GM18517 (cell line): ENCODE measurements around the gene UBE2E2.
A peak's percentile ranks its signal among the peaks of the same experiment; 100 is the strongest.

Experiments used
- ATAC-seq: cut with Tn5 transposase; IDR thresholded peaks from one replicate; pipeline ENCODE4 v1.9.1; 2021; ENCODE audit warnings: mild to moderate bottlenecking, moderate library complexity; ENCODE audit not compliant: unreplicated experiment

The UBE2E2 gene

DNA sequence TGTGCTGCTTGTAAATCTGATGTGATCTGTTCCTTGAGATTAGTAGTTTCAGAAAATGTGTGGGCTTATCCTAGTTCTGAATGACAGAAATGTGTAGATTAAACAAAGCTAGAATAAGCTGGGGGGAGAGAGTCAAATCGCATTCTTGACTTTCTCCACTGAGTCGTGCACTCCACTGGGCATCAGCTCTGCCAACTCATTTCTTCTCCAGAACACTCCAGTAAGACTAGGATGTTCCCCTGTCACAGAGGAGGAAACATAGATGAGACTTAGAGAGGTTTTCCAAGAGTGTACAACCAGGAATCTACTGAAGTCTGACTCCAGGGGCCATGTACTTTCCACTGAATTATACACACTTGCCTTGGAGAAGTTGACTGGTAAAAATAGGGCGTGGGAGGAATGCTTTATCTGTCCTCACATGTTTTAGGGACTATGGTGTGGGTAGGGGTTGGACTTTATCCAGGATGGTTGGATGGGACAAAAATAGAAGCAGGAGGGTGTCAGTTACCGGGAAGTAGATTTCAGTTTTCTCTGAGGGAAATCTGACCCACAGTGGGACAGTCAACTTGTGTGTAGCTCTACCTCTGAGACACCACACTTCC is 298.2 kb downstream of the UBE2E2 start:
- ATAC-seq, result no peak

DNA sequence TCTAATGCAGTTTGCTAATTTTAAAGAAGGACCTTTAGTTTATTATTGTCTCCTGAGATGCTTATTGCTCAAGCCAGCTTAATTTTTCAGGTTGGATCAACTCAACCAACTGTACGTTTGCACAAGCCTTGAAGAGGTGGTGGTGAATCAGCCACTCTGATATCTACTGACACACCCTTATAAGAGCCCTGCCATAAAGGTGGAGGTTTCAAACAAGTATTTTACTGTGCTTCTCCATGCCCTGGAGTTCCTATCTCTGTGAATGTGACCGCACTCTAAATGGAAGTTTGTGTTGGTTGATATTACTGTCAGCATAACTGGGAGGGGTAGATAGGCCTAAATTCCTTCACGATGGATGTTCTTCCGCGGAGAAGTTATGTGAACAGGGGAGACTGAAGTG is 305.3 kb downstream of the UBE2E2 start:
- ATAC-seq, result no peak

DNA sequence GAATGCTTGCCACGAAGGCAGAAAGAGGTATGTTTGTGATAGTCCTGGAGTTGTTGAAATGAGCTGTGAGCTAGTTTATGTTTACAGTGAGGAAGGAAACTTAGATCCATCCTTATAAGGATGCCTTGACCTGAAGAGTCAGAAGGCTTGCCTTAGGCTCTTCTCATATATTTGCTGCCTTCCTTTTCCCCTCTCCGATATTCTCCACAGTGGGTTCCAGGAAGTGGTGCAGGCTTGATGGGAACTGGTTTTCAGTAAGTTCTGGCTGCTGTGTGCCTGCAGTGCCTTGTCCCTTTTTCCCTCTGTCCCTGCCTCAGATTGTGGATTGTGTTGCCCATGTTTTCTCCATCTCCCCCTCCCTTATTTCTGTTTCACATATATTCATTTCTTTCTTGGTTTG is 315.3 kb downstream of the UBE2E2 start:
- no peak for ATAC-seq

DNA sequence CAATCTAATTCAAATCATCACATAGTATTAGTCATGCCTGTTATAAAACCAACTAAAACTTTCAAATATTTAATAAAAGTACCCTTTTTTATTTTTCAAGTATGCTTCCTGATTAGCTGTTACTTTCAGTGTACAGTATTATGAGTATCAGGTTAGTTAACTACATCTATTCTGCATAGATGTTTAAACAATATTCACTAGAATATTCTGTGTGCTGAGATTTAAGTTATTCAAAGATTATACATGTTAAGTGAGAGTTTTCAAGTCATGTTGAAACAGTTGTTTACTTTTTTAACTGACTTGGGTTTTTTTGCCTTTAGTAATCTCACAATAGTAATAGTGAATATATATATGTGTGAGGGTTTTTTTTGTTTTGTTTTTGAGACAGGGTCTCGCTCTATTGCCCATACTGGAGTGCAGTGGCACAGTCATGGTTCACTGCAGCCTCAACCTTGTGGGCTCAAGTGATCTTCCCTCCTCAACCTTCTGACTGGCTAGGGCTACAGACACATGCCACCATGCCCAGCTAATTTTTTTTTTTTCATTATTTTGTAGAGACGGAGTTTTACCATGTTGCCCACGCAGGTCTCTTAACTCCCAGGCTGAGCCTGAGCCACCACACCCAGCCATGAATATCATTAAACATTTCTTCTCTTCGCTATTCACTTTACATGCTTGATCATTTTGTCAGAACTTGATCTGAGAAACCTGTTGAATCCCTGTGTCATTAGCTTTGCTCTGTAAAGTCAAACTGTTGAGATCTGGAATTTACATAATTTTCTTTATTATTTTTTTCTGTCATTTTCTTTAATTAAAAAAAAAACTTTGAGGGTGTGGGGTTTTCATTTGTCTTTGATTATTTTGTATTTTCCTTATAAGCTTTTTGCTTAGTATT is 316.4 kb downstream of the UBE2E2 start:
- ATAC-seq, result peak; percentile 94

DNA sequence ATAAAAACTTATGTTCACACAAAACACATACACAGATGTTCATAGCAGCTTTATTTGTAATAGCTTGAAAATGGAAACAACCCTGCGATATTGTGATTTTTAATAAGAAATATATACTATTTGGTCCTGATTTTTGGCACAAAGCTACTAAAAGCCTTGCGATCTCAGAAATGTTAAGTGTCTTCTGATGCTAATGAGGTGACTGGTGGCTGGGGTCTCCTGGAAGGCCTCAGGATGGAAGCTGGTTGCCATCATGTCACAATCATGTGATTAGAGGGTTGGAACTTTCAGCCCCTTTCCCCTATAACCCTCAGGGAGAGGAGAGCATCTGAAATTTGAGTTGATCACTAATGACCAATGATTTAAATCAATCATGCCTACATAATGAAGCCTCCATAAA is 324.2 kb downstream of the UBE2E2 start:
- ATAC-seq, result no peak

DNA sequence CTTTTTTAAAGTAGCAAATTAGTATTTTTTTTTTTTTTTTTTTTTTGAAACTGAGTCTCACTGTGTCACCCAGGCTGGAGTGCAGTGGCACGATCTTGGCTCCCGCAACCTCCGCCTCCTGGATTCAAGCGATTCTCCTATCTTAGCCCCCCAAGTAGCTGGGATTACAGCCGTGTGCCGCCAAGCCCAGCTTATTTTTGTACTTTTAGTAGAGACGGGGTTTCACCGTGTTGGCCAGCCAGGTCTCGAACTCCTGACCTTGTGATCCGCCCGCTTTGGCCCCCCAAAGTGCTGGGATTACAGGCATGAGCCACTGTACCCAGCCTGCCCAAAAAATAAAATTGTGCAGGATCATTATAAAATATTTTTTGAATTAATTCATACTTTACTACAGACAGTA is 330.5 kb downstream of the UBE2E2 start:
- no peak for ATAC-seq

DNA sequence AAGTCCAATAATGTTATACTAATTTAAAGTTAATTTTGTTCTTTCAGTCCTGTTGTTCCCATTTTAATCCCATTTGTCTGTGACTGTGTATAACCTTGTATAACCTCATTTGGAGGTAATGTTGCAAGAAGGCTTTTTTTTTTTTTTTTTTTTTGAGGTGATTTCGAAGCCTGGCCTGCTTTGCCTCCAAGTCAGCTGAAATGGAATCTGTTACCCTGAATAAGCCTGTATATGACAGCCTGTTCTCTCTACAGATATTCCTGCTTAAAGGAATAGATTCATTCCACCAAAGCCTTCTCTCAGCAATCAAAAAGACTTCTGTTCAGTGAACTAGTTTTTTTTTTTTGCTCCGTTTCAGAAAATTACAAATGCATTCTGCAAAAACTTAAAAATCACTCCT is 330.9 kb downstream of the UBE2E2 start:
- ATAC-seq, result no peak

DNA sequence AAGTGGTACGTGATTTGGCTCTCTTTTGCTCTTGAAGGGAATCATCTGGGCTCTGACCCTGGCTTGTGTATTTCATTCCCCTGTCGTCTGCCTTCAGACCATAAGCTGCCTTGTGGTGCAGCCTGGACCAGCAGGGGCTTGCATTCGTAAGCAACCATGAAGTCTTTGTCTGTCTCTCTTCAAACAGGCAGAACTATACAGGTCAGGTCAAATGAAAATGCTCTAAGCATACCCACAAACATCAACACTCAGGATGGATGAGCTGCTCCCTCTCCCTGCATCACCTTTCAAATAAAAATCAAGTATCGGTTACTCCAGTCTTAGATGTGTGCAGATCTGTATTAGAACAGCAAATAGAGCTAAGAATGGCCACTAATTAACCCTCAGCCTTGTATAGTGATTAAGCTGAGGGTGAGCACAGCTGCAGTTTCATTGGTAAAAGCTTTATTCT is 334.0 kb downstream of the UBE2E2 start:
- ATAC-seq, result no peak

DNA sequence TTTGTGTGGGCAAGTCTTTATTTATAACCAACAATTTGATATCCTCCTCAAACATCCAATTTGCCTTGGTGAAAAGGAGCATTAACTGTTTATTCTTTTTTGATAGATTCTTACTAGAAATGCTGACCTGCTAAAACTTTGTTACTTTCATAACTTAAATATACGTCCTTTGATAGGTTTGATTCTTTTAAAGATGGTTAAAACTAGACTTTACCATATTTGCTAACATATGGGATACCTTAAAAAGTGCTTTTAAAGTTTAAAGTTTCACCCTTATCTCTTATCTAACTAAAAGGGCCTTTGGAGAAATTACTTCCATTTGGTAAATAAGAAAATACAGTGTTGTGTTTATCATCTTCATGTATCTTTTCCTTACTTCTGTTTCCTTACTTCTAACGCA is 336.1 kb downstream of the UBE2E2 start:
- ATAC-seq, result no peak

DNA sequence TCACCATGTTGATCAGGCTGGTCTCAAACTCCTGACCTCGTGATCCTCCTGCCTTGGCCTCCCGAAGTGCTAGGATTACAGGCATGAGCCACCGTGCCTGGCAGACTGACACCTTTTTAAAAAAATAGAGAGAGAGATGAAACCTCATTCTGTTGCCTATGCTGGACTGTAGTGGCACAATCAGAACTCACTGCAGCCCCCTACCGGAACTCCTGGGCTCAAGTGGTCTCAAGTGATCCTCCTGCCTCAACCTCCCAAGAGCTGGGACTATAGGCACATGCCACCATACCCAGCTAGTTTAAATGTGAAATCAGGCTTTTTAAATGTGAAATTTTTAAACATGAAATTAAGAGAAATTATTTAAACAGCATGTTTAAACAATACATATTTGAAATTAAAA is 337.5 kb downstream of the UBE2E2 start:
- ATAC-seq, result no peak

DNA sequence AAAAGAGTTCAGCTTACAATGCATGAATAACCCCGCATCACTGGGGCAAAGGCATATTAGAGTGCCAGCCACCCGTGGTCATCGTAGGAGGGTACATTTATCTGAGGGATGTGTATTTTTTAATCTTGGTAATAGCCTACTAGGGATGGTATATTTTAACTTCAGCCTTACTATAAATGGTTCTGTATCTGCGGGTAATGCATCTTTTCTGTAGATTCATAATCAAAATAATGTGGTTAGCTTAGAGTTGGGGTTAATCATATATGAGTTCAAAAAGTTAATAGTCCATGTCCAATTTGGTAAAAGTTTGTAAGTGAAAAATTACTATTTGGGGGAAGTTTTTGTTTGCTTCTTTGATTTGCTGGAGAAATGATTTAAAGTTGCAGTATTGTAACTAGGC is 339.0 kb downstream of the UBE2E2 start:
- ATAC-seq, result no peak

DNA sequence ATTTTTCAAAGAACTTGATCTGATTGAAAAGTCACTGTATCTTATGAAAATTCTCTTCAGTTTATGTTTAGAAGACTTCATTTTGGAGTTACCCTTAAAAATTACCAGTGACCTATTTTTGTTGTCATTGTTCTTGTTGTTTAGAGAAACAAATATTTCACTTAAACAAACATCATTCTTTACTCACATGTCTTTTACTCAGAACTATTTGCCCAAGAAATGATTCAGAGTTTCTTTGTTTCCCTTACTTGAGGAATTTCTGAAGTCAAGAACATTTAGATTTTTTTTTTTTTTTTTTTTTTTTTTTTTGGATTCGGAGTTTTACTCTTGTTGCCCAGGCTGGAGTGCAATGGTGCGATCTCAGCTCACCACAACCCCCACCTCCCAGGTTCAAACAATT is 343.1 kb downstream of the UBE2E2 start:
- no peak for ATAC-seq

DNA sequence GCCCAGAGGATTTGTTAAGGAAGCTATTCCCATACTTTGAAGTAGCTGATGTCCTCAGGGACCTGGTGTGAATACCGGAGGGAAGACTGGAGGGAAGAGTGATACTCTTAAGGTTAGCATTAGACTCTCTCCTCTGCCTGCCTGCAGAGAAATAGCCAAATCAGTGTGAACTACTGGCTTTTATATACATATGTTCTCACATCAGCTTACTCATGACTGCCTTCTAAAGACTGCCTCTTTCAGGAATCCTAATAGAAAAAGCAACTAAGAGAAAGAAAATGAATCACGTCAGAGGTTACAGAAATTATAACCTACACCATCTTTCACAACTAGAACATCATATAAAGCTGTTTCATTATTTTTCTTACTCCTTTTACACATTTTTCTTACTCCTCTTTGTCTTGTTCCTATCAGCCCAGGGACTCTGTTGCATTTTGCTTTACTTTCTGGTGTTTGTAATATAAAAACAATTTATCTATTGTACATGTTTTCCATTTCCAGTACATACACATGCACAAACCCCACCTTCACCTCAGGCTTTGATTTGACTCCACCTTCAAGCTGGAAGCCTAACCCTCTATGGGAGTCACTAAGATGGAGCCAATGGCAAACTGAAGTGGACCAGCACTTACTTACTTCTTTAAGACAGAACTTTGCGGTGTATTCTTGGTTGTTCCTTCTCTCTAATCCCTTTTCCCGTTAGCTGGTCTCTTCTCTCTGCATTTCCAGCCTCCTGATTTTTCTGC is 345.0 kb downstream of the UBE2E2 start:
- no peak for ATAC-seq

DNA sequence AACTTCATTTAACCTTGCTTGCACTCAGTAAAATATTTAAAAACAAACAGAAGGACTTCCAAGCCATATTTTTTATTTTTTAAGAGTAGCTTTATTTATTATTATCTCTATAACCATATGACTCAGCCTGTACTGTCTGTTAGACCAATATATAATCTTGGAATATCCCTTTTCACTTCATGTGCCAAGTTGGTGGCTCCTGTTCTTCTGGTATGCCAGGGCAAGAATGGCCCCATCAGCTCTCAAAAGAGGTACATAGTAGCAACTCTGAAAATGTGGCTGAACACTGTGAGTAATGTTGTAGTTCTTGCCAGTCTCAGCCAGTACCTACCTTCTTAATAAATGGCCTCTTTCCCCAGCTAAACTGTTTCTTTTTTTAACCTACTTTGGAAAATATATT is 345.6 kb downstream of the UBE2E2 start:
- ATAC-seq, result no peak

DNA sequence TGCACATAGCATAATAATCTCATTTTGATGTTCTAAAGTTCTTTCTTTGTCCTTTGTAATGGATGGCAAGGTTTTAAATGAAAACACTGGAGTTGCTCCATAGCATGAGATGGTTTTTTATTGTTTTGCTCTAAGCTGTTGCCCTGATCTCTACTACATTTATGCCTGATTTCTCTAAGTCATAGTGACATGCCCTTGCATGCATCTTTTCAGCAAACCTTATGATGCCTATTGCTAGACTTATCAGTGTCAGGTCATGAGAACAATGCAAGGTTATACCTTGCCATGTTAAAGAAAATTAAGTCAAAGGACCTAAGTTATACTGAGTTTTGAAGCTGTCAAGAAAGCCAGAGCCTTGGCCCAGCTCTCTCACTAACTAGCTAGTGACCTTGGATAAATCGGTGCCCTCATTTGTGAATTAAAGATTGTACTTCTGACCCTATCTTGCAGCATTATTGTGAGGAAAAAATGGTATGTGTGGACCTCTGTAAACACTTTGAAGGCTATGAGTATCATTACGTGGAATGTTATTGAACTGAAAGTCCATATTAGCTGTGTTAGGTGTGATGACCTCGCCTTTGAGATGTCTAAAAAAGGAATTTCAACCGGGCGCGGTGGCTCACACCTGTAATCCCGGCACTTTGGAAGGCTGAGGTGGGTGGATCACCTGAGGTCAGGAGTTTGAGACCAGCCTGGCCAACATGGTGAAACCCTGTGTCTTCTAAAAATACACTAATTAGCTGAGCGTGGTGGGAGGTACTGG is 346.2 kb downstream of the UBE2E2 start:
- ATAC-seq, result no peak

DNA sequence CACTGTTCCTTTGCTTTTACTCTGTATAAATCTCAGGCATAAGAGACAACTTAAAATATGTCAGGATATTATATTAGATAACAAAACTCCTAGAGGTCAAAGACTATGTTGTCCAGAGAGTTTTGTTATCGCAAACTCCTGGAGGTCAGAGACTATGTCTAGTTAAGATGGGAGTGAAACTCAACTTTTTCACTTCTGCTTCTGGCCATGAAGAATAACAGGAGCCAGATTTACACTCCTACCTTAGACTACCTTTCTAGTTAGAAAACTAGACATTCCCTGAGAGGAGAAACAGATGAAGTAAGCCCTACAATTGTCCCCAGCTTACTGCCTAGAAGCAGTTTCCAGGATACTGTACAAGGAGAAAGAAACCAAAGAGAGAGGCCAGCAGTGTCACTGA is 347.3 kb downstream of the UBE2E2 start:
- ATAC-seq, result peak; percentile 84

DNA sequence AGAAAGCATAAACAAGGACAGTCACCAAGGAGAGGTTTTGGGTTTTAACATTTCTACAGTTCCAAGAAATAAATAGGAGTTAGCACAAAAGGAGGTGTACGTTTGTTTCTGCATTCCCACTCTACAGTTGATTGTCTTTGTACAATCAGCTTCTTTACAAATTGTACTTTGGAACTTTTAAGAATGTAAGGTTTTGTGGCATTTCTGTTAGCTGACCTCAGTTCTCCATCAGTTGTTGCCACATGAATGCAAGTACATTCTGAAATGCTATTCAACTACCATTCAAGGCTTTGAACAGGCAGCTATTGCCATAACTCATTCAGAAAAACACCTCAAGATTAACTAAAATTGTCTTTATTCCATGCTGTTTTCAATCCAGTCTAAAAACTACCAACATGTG is 349.4 kb downstream of the UBE2E2 start:
- ATAC-seq, result no peak

DNA sequence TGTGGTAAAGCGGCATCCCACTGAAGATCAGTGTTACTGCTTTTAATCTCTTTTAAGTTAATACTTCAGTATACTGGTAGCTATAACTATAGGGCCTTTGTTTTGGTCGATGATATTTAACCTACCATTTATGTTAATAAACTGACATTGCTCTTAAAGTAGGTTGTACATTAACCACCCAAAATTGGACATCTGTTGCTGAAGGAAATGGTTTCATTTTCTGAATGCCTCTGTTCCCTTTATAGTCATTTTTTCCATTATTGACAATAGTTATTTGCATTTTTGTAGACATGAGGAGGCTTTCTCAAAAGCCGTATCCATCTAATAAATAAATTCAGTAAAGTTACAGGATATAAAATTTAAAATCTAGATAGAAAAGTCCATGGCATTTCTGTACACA is 350.2 kb downstream of the UBE2E2 start:
- ATAC-seq, result peak; percentile 69

DNA sequence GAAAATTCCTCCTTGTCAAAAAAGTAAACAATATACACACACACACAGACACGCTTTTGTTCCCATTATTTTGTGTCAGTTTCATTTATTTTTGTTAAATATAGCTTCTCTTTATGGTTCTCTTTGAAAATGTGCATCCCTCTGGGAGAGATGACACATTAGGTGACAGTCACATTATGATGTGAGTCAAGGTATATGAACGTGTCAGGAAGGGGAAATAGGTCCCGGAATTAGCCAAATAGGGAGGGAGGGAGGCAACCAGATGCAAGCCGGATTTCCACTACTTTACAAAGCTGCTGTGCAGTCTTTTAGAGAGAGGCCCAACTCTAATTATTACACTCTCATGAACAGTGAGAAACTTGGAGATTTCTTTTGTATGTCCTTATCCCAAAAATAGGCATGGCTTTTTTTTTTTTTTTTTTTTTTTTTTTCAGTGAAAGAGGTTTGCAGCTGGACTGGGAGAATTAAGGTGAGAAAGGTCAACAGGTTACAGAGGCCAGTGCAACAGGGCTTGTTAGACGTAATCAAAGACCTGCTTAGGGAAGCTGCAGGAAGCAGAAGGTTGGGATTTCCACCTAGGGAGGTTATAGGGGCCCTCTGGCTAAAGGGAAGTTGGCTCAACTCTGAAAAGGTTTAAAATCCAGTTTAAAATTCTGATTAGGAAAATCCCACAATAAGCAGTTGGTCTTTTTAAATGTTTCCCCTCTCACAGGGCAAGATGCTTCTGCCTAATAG is 362.1 kb downstream of the UBE2E2 start:
- no peak for ATAC-seq

DNA sequence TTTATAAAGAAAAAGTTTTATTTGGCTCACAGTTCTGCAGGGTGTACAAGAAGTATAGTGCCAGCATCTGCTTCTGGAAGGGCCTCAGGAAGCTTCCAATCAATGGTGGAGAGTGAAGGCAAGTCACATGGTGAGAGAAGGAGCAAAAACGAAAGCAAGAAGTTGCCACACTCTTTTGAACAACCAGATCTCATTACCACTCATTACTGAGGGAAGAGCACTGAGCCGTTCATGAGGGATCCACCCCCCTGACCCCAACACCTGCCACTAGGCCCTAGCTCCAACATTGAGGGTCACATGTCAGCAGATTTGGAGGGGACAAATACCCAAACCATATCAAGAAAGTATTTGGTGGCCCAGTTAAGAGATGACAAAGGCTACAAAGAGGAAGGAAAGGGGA is 363.4 kb downstream of the UBE2E2 start:
- ATAC-seq, result no peak
